Activated CD4-positive, alpha-beta memory T cell treated with anti-CD3 and anti-CD28 coated beads, Interleukin-2, amount 10 ng/mL, durations not matched to agents 7 days and 5 days (primary cell): ENCODE results near the gene PRRC2B. TPM values are rescaled to one million over a fixed set of nuclear protein-coding genes. Genes with fewer than 3 reads are reported as not detected.

Experiments used
- CTCF ChIA-PET: fragments of 350-600 bp; sonication (Branson Sonifier 250); formaldehyde crosslinking; loops from one replicate; lab custom pipeline; 2021; ENCODE audit warnings: antibody characterized with exemption, inconsistent platforms; lab: Charles Lee
- POLR2A ChIA-PET: fragments of 350-600 bp; sonication (Branson Sonifier 250); formaldehyde crosslinking; loops from one replicate; lab custom pipeline; 2021; ENCODE audit warnings: antibody characterized with exemption; lab: Charles Lee
- DNase-seq: peaks from one replicate; pipeline ENCODE4 v3.0.0-alpha.2; 2020
- H3K27ac Mint-ChIP-seq: one replicate; pipeline ENCODE4 v1.8.0; 2021; ENCODE audit warnings: mild to moderate bottlenecking, mixed read lengths
- H3K27me3 Mint-ChIP-seq: one replicate; pipeline ENCODE4 v1.8.0; 2021; ENCODE audit warnings: mixed read lengths
- H3K36me3 Mint-ChIP-seq: one replicate; pipeline ENCODE4 v1.8.0; 2021; ENCODE audit warnings: low read depth, mixed read lengths
- H3K4me1 Mint-ChIP-seq: one replicate; pipeline ENCODE4 v1.8.0; 2021; ENCODE audit warnings: mixed read lengths
- H3K4me3 Mint-ChIP-seq: one replicate; pipeline ENCODE4 v1.8.0; 2021; ENCODE audit warnings: mild to moderate bottlenecking, mixed read lengths
- H3K9me3 Mint-ChIP-seq: one replicate; pipeline ENCODE4 v1.8.0; 2021; ENCODE audit warnings: mixed read lengths
- total RNA-seq, 2 experiments: library from RNA; stranded (reverse); gene quantifications; one replicate each; pipeline ENCODE4 v1.2.3, GENCODE V29; 2021

The PRRC2B gene
- total RNA-seq, 2 experiments from 2014 or later: 178 to 190 TPM

GRCh38 chr9:131417264-131418142, 23.6 kb downstream of the PRRC2B start:
- CTCF ChIA-PET: interaction anchor here (0.6 to 3.0 kb wide), 3 partner anchors 11 to 21 kb away, joined by 3 to 18 read pairs (median 5); no protein-coding TSS in a partner anchor
- POLR2A ChIA-PET: interaction anchor here (0.7 to 3.9 kb wide), 7 partner anchors 10 to 83 kb away, joined by 3 to 14 read pairs (median 3); no protein-coding TSS in a partner anchor

GRCh38 chr9:131418143-131419025, 24.5 kb downstream of the PRRC2B start:
- Mint-ChIP-seq H3K36me3 (peaks cover 55% of the 10 kb centered on the region), H3K4me1 (peaks cover 76% of the 10 kb centered on the region), H3K9me3 (no peaks in the 10 kb centered on the region), H3K27me3 (no peaks in the 10 kb centered on the region), H3K27ac (peak overlapping the region; percentile 77), H3K4me3 (peak overlapping the region; percentile 26)
- POLR2A ChIA-PET: interaction anchor here (0.7 to 3.9 kb wide), 10 partner anchors 10 to 82 kb away, joined by 3 to 14 read pairs (median 4); no protein-coding TSS in a partner anchor
- DNase-seq: no peak
- CTCF ChIA-PET: interaction anchor here (0.6 to 3.0 kb wide), 6 partner anchors 8 to 68 kb away, joined by 3 to 18 read pairs (median 5); no protein-coding TSS in a partner anchor

More at GRCh38 chr9:131417264-131418142, 23.6 kb downstream of the PRRC2B start:
- peak overlapping the region; percentile 77 for H3K27ac Mint-ChIP-seq
- H3K4me1 Mint-ChIP-seq: peaks cover 72% of the 10 kb centered on the region
- H3K27me3 Mint-ChIP-seq: no peaks in the 10 kb centered on the region
- H3K4me3 Mint-ChIP-seq: peak overlapping the region; percentile 14
- H3K36me3 Mint-ChIP-seq: peaks cover 48% of the 10 kb centered on the region
- no peak for DNase-seq
- no peaks in the 10 kb centered on the region for H3K9me3 Mint-ChIP-seq

GRCh38 chr9:131419026-131419614, 25.2 kb downstream of the PRRC2B start:
- H3K4me1 Mint-ChIP-seq: peaks cover 74% of the 10 kb centered on the region
- POLR2A ChIA-PET: interaction anchor here (1.0 to 3.9 kb wide), 9 partner anchors 10 to 46 kb away, joined by 3 to 14 read pairs (median 4); no protein-coding TSS in a partner anchor

GRCh38 chr9:131419716-131420115, 25.8 kb downstream of the PRRC2B start:
- Mint-ChIP-seq H3K4me3 (no peak overlapping the region), H3K9me3 (no peaks in the 10 kb centered on the region), H3K36me3 (peaks cover 49% of the 10 kb centered on the region), H3K27ac (peak overlapping the region; percentile 77), H3K4me1 (peaks cover 74% of the 10 kb centered on the region), H3K27me3 (no peaks in the 10 kb centered on the region)
- no peak for DNase-seq
- CTCF ChIA-PET: interaction anchor here (0.7 to 3.0 kb wide), 2 partner anchors 13 to 118 kb away, joined by 4 to 18 read pairs; no protein-coding TSS in a partner anchor
- POLR2A ChIA-PET: interaction anchor here (2.0 to 3.9 kb wide), 2 partner anchors 14 to 47 kb away, joined by 5 to 14 read pairs; no protein-coding TSS in a partner anchor

More at GRCh38 chr9:131419026-131419614, 25.2 kb downstream of the PRRC2B start:
- Mint-ChIP-seq H3K27ac (peak overlapping the region; percentile 77), H3K36me3 (peaks cover 52% of the 10 kb centered on the region), H3K27me3 (no peaks in the 10 kb centered on the region), H3K4me3 (peak overlapping the region; percentile 18), H3K9me3 (no peaks in the 10 kb centered on the region)
- no peak for DNase-seq
- CTCF ChIA-PET: interaction anchor here (1.0 to 3.0 kb wide), 5 partner anchors 9 to 69 kb away, joined by 3 to 18 read pairs (median 5); no protein-coding TSS in a partner anchor

GRCh38 chr9:131420980-131421624, 27.2 kb downstream of the PRRC2B start:
- Mint-ChIP-seq H3K27ac (peak overlapping the region; percentile 34), H3K4me1 (peaks cover 68% of the 10 kb centered on the region), H3K27me3 (no peaks in the 10 kb centered on the region), H3K9me3 (no peaks in the 10 kb centered on the region), H3K36me3 (peaks cover 41% of the 10 kb centered on the region), H3K4me3 (no peak overlapping the region)
- ChIA-PET POLR2A (interaction anchor here (3.9 kb wide), 1 partner anchor 48 kb away, joined by 14 read pairs; no protein-coding TSS in a partner anchor), CTCF (no interaction called here)
- DNase-seq: no peak

GRCh38 chr9:131421691-131422090, 27.8 kb downstream of the PRRC2B start:
- peaks cover 62% of the 10 kb centered on the region for H3K4me1 Mint-ChIP-seq
- CTCF ChIA-PET: no interaction called here
- POLR2A ChIA-PET: no interaction called here
- no peak overlapping the region for H3K4me3 Mint-ChIP-seq
- H3K9me3 Mint-ChIP-seq: no peaks in the 10 kb centered on the region
- H3K36me3 Mint-ChIP-seq: peaks cover 43% of the 10 kb centered on the region
- no peak overlapping the region for H3K27ac Mint-ChIP-seq
- no peak for DNase-seq
- no peaks in the 10 kb centered on the region for H3K27me3 Mint-ChIP-seq

GRCh38 chr9:131422241-131422792, 28.4 kb downstream of the PRRC2B start:
- no peaks in the 10 kb centered on the region for H3K27me3 Mint-ChIP-seq
- ChIA-PET POLR2A (no interaction called here), CTCF (no interaction called here)
- peaks cover 61% of the 10 kb centered on the region for H3K4me1 Mint-ChIP-seq
- H3K4me3 Mint-ChIP-seq: no peak overlapping the region
- no peak overlapping the region for H3K27ac Mint-ChIP-seq
- no peaks in the 10 kb centered on the region for H3K9me3 Mint-ChIP-seq
- no peak for DNase-seq
- H3K36me3 Mint-ChIP-seq: peaks cover 48% of the 10 kb centered on the region

- Mint-ChIP-seq H3K27me3 (no peaks in the 10 kb centered on the region), H3K36me3 (peaks cover 39% of the 10 kb centered on the region), H3K27ac (no peak overlapping the region), H3K4me3 (no peak overlapping the region), H3K9me3 (no peaks in the 10 kb centered on the region), H3K4me1 (peaks cover 54% of the 10 kb centered on the region)
- CTCF ChIA-PET: no interaction called here
- DNase-seq: no peak
- POLR2A ChIA-PET: interaction anchor here (1.0 kb wide), 1 partner anchor 25 kb away, joined by 3 read pairs; no protein-coding TSS in a partner anchor
Measured at GRCh38 chr9:131423171-131423581, 29.3 kb downstream of the PRRC2B start.

- no peak overlapping the region for H3K4me3 Mint-ChIP-seq
- DNase-seq: no peak
- peaks cover 38% of the 10 kb centered on the region for H3K4me1 Mint-ChIP-seq
- no peaks in the 10 kb centered on the region for H3K27me3 Mint-ChIP-seq
- no peak overlapping the region for H3K27ac Mint-ChIP-seq
- ChIA-PET CTCF (no interaction called here), POLR2A (interaction anchor here (1.8 kb wide), 1 partner anchor 54 kb away, joined by 5 read pairs; no protein-coding TSS in a partner anchor)
- H3K9me3 Mint-ChIP-seq: no peaks in the 10 kb centered on the region
- peaks cover 36% of the 10 kb centered on the region for H3K36me3 Mint-ChIP-seq
Measured at GRCh38 chr9:131426545-131426944, 32.7 kb downstream of the PRRC2B start.

- CTCF ChIA-PET: interaction anchor here (0.6 to 1.0 kb wide), 2 partner anchors 9 to 112 kb away, joined by 3 read pairs; no protein-coding TSS in a partner anchor
- Mint-ChIP-seq H3K27me3 (no peaks in the 10 kb centered on the region), H3K4me1 (peaks cover 29% of the 10 kb centered on the region), H3K9me3 (no peaks in the 10 kb centered on the region), H3K27ac (no peak overlapping the region), H3K4me3 (no peak overlapping the region), H3K36me3 (peaks cover 46% of the 10 kb centered on the region)
- POLR2A ChIA-PET: interaction anchor here (0.5 to 1.4 kb wide), 3 partner anchors 10 to 49 kb away, joined by 3 to 4 read pairs (median 4); no protein-coding TSS in a partner anchor
- no peak for DNase-seq
Measured at GRCh38 chr9:131429121-131430012, 35.5 kb downstream of the PRRC2B start.
